Ishikawa (cell line): ENCODE data around the gene TBL1Y.

Source experiments
- CEBPB ChIP-seq: IDR thresholded peaks from 2 replicates; pipeline ENCODE4 v1.6.1; 2012
- CREB1 ChIP-seq: IDR thresholded peaks from 2 replicates; pipeline ENCODE4 v1.6.1; 2012; ENCODE audit warnings: low read depth
- EGR1 ChIP-seq: IDR thresholded peaks from 2 replicates; pipeline ENCODE4 v1.6.1; 2012
- EP300 ChIP-seq: IDR thresholded peaks from 2 replicates; pipeline ENCODE4 v1.6.1; 2012; ENCODE audit warnings: borderline replicate concordance
- FOXM1 ChIP-seq: IDR thresholded peaks from 2 replicates; pipeline ENCODE4 v1.6.1; 2012; ENCODE audit warnings: low read depth, borderline replicate concordance
- MAX ChIP-seq: IDR thresholded peaks from 2 replicates; pipeline ENCODE4 v1.6.1; 2012
- NFIC ChIP-seq: IDR thresholded peaks from 2 replicates; pipeline ENCODE4 v1.6.1; 2012
- RAD21 ChIP-seq: IDR thresholded peaks from 2 replicates; pipeline ENCODE4 v1.6.1; 2012; ENCODE audit warnings: low read depth
- REST ChIP-seq: IDR thresholded peaks from 2 replicates; pipeline ENCODE4 v1.6.1; 2012; ENCODE audit warnings: low read depth, mild to moderate bottlenecking
- TAF1 ChIP-seq: IDR thresholded peaks from 2 replicates; pipeline ENCODE4 v1.6.1; 2012; ENCODE audit warnings: low read depth, mild to moderate bottlenecking
- TCF12 ChIP-seq: IDR thresholded peaks from 2 replicates; pipeline ENCODE4 v1.6.1; 2012; ENCODE audit warnings: low read depth
- TEAD4 ChIP-seq: IDR thresholded peaks from 2 replicates; pipeline ENCODE4 v1.6.1; 2012
- USF1 ChIP-seq: IDR thresholded peaks from 2 replicates; pipeline ENCODE4 v1.6.1; 2012
- YY1 ChIP-seq: IDR thresholded peaks from 2 replicates; pipeline ENCODE4 v1.6.1; 2012; ENCODE audit warnings: low read depth
- ZBTB7A ChIP-seq: IDR thresholded peaks from 2 replicates; pipeline ENCODE4 v1.6.1; 2012; ENCODE audit warnings: low read depth

Gene TBL1Y

GRCh38 chrY:7110086-7110485, 199.6 kb downstream of the TBL1Y start:
- no peak for TF ChIP-seq YY1
- no peak for TF ChIP-seq TAF1
- TF ChIP-seq REST: no peak
- no peak for TF ChIP-seq CEBPB
- no peak for TF ChIP-seq EP300
- TF ChIP-seq TCF12: no peak
- TF ChIP-seq MAX: no peak
- no peak for TF ChIP-seq FOXM1
- TF ChIP-seq USF1: no peak
- no peak for TF ChIP-seq NFIC
- no peak for TF ChIP-seq CREB1
- TF ChIP-seq EGR1: no peak

- TF ChIP-seq YY1: no peak
- no peak for TF ChIP-seq REST
- no peak for TF ChIP-seq MAX
- TF ChIP-seq CREB1: no peak
- TF ChIP-seq CEBPB: no peak
- no peak for TF ChIP-seq TAF1
- no peak for TF ChIP-seq USF1
- no peak for TF ChIP-seq ZBTB7A
- no peak for TF ChIP-seq FOXM1
- no peak for TF ChIP-seq TEAD4
- no peak for TF ChIP-seq EGR1
- no peak for TF ChIP-seq TCF12
- TF ChIP-seq EP300: no peak
- no peak for TF ChIP-seq RAD21
- TF ChIP-seq NFIC: no peak
Observed at GRCh38 chrY:7115871-7116270, 205.4 kb downstream of the TBL1Y start.

GRCh38 chrY:7122202-7122601, 211.7 kb downstream of the TBL1Y start:
- TF ChIP-seq CREB1: no peak
- TF ChIP-seq EP300: no peak
- TF ChIP-seq TCF12: no peak
- TF ChIP-seq FOXM1: no peak
- TF ChIP-seq REST: no peak
- no peak for TF ChIP-seq ZBTB7A
- no peak for TF ChIP-seq YY1
- TF ChIP-seq MAX: no peak
- TF ChIP-seq USF1: no peak
- TF ChIP-seq TEAD4: no peak
- no peak for TF ChIP-seq RAD21
- no peak for TF ChIP-seq TAF1
- no peak for TF ChIP-seq CEBPB
- TF ChIP-seq EGR1: no peak
- TF ChIP-seq NFIC: no peak
